ENCODE data around the gene PUDP. TPM values are rescaled to one million over a fixed set of nuclear protein-coding genes. Genes with fewer than 3 reads are reported as not detected.
"Not testable (repeated sequence)": the region's sequence is repeated elsewhere in the genome, so short reads cannot be mapped to it uniquely, and the experiment has no call there.

PUDP gene
- total and polyA plus RNA-seq, 12 donors: 4.3 to 29.3 (median 14.5) TPM

DNA sequence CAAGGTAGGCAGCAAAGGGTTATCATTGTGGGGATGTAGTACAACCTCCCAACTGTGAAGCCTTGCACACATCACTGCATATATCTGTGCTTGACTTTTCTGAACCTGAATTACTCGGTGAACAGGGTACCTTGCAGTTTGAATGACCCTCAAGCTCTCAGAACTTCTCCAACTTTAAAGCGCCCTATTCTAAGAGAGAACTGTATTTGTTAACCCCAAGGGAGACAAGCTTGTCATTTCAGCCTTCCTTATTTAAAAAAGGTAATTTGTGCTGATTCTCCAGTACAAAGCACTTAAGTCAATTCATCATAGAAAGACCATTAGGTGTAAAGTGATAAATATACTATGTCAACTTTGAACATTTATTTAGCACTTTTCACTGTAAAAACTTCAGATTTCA, 122.5 kb downstream of the PUDP start:
- Histone ChIP-seq H3K4me1 (replicated peaks in 1 of 2) (no peaks in the 10 kb centered on the region), H3K27ac (no peak overlapping the region), H3K9me3 (replicated peaks in 1 of 3) (no peaks in the 10 kb centered on the region), H3K36me3 (replicated peaks in 1 of 2) (no peaks in the 10 kb centered on the region), H3K4me3 (no peak overlapping the region), H3K27me3 (no peaks in the 10 kb centered on the region)
- no peak for DNase-seq
- 86 to 96% (median 93%) methylated on average over 1 to 2 of the region's 2 CpGs for WGBS, 4 donors
- intact Hi-C loops (cut with DNase I): no loop called here
- TF ChIP-seq, protein P1, sequence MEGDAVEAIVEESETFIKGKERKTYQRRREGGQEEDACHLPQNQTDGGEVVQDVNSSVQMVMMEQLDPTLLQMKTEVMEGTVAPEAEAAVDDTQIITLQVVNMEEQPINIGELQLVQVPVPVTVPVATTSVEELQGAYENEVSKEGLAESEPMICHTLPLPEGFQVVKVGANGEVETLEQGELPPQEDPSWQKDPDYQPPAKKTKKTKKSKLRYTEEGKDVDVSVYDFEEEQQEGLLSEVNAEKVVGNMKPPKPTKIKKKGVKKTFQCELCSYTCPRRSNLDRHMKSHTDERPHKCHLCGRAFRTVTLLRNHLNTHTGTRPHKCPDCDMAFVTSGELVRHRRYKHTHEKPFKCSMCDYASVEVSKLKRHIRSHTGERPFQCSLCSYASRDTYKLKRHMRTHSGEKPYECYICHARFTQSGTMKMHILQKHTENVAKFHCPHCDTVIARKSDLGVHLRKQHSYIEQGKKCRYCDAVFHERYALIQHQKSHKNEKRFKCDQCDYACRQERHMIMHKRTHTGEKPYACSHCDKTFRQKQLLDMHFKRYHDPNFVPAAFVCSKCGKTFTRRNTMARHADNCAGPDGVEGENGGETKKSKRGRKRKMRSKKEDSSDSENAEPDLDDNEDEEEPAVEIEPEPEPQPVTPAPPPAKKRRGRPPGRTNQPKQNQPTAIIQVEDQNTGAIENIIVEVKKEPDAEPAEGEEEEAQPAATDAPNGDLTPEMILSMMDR (IDR thresholded peaks at IDR 0.05): no peak
- TF ChIP-seq POLR2A (IDR thresholded peaks at IDR 0.05): no peak

DNA sequence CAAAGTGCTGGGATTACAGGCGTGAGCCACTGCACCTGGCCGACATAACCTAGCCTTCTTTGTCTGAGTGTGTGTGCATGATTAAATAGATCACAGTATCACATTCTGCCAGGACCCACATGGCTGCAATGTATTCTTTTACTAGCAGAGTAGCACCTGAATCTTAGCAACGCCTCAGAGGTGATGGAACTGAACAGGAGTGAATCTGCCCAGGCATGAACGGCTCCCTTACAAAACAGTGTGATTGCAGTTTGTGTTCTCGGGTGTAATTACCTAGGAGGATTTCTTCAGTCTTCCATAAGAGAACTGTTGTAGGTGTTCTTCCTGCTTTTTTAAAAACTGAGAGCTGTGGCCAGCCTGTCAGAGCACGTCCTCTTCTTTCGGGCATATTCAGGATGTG, 123.1 kb downstream of the PUDP start:
- no peak overlapping the region for H3K27ac ChIP-seq
- no peak for DNase-seq
- no peaks in the 10 kb centered on the region for H3K4me1 ChIP-seq (replicated peaks in 1 of 2)
- intact Hi-C loops (cut with DNase I): no loop called here
- no peak for TF ChIP-seq POLR2A (IDR thresholded peaks at IDR 0.05)
- TF ChIP-seq, protein P1 (IDR thresholded peaks at IDR 0.05): no peak
- no peak overlapping the region for H3K4me3 ChIP-seq
- no peaks in the 10 kb centered on the region for H3K27me3 ChIP-seq
- H3K9me3 ChIP-seq (replicated peaks in 1 of 3): no peaks in the 10 kb centered on the region
- WGBS, 4 donors: 86 to 96% (median 93%) methylated on average over 4 to 7 of the region's 7 CpGs
- no peaks in the 10 kb centered on the region for H3K36me3 ChIP-seq (replicated peaks in 1 of 2)

DNA sequence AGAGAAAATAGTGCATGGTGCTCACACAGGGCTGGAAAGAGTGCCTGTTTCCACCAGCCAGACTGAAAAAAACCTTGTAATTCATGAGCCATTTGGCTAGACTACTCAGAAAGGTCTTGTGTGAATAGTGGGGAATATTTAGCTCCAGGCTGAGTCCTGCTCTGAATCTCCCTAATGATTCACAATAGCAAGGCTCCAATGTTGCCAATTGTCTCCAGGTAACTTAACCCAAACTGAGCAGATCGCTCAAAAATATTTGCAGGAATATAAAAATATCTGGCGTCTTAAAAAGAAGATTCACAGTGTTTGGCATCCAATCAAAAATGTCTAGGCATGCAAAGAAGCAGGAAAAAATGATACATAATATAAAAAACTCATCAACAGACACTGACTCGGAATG, 125.0 kb downstream of the PUDP start:
- H3K27me3 ChIP-seq; intact Hi-C loops (cut with DNase I); H3K9me3 ChIP-seq (replicated peaks in 1 of 3); DNase-seq; H3K4me1 ChIP-seq (replicated peaks in 1 of 2); H3K27ac ChIP-seq; H3K4me3 ChIP-seq; H3K36me3 ChIP-seq (replicated peaks in 1 of 2): not testable (repeated sequence)
- WGBS, 4 donors: 80 to 88% (median 84%) methylated on average over 3 of the region's 3 CpGs

DNA sequence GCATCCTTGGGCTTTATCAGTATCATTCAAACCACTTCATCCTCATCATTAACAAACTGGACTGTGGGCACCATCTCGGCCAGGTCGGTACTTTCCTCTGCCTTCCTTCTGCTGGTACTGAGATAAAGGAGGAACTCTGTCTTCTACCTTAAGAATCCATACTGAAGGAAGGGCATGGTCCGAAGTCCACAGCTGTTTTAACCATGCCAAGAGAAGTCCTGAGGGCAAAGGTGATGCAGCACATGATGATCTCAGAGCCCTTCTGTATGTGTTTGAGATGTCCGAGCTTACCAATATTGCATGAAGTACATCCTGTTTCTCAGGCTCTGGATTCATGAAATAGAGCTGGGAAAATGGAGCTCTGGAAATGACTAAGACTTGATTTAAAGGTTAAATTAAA, 126.0 kb downstream of the PUDP start:
- no peak for DNase-seq
- Histone ChIP-seq H3K4me3 (no peak overlapping the region), H3K27ac (no peak overlapping the region), H3K27me3 (no peaks in the 10 kb centered on the region), H3K36me3 (replicated peaks in 1 of 2) (no peaks in the 10 kb centered on the region), H3K9me3 (replicated peaks in 1 of 3) (no peaks in the 10 kb centered on the region), H3K4me1 (replicated peaks in 1 of 2) (no peaks in the 10 kb centered on the region)
- 92 to 100% (median 94%) methylated on average over 2 to 4 of the region's 4 CpGs for WGBS, 4 donors
- intact Hi-C loops (cut with DNase I): no loop called here
- TF ChIP-seq, protein P1 (IDR thresholded peaks at IDR 0.05): no peak
- TF ChIP-seq POLR2A (IDR thresholded peaks at IDR 0.05): no peak

DNA sequence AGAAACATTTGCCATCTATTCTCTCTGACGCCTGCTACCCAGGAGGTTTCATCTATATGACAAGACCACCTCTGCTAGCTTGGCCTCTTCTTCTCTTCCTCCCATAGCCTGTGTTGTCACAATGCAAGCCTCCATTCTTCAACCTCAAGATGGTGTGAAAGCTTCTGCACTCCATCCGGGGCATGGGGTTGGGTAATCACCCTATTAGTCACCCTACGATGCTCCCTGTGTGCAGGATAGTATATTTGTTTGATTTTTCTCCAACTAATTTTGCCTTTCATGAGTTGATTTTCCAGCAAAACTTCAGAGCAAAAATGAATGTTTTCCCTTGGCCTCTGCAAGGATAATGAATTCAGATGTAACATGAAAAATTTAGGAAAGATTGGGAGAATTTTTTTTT, 128.4 kb downstream of the PUDP start:
- WGBS, 4 donors: 62 to 79% (median 76%) methylated on average over 3 of the region's 3 CpGs
- no peaks in the 10 kb centered on the region for H3K36me3 ChIP-seq (replicated peaks in 1 of 2)

DNA sequence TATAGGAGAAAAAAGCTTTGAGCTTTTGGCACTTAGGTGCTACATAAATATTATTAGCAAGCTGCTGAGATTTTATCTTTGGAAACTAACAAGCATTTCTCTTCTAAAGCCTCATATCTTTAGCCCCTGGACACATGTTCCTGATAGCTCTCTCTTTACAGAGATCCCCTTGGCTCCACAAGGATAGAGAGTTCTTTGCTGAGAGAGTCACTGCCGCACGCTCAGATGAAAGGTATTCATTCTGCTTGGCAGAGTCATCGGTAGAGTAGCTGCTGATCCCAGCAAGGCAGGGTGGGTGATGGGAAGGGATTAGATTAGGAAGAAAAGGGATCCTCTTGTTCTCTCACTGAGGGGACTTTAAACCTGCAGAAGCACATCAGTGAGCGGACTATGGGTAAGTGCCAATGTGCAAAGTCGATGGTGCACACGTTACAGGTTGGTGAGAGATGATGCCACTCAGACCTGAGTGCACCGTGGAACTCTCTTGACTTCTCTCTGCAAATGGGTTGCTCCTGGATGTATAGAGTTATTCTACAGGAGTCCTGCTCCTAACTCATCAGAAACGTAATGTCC, 135.6 kb downstream of the PUDP start:
- H3K27me3 ChIP-seq; H3K9me3 ChIP-seq (replicated peaks in 1 of 3); intact Hi-C loops (cut with DNase I); H3K4me1 ChIP-seq (replicated peaks in 1 of 2); H3K36me3 ChIP-seq (replicated peaks in 1 of 2); DNase-seq; H3K4me3 ChIP-seq; H3K27ac ChIP-seq: not testable (repeated sequence)
- WGBS, 4 donors: 86 to 88% (median 86%) methylated on average over 5 to 8 of the region's 8 CpGs

More for the DNA sequence above, 128.4 kb downstream of the PUDP start:
- Histone ChIP-seq H3K27me3 (no peaks in the 10 kb centered on the region), H3K4me1 (replicated peaks in 1 of 2) (no peaks in the 10 kb centered on the region), H3K4me3 (no peak overlapping the region), H3K9me3 (replicated peaks in 1 of 3) (no peaks in the 10 kb centered on the region), H3K27ac (no peak overlapping the region)
- intact Hi-C loops (cut with DNase I): no loop called here
- no peak for DNase-seq
- TF ChIP-seq, protein P1 (IDR thresholded peaks at IDR 0.05): no peak
- TF ChIP-seq POLR2A (IDR thresholded peaks at IDR 0.05): no peak

DNA sequence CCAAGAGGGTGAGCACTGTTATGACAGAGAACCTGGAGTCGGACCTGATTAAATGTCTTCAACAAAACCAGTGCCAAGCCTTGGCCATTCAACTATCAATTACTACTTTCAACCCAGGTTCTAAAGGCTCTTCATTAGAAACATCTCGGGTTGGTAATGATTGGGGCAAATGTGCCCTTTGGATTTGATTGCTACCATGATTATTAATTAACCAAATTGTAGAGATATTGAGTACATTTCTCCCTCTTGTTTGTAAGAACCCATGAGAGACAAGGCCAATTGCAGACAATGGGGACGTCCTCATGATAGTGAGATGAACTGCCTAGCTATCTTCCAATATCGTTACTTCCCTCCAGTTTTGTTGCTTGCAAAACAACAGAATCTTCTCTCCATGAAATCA, 137.1 kb downstream of the PUDP start:
- WGBS, 4 donors: 89 to 92% (median 90%) methylated on average over 3 to 4 of the region's 4 CpGs
- H3K27me3 ChIP-seq; H3K27ac ChIP-seq; DNase-seq; intact Hi-C loops (cut with DNase I); H3K9me3 ChIP-seq (replicated peaks in 1 of 3); H3K36me3 ChIP-seq (replicated peaks in 1 of 2); H3K4me3 ChIP-seq; H3K4me1 ChIP-seq (replicated peaks in 1 of 2): not testable (repeated sequence)

DNA sequence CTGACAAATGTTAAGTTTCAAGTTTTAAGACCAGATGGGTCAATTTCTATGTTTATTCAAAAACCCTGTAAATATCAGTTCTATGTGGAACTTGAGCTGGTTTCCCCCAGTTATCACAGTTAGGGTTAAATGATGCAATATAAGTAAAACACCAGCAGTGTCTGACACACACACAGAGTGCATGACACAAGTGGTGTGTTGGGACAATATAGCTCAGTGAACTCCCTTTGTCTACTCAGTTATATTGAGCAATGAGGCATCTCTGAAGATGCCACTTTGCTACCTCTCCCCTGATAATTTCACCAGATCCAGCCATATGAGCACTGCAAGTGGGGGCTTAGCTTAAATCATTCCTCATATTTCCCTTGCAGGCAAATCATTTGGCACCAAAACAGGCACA, 140.6 kb downstream of the PUDP start:
- H3K27ac ChIP-seq; H3K9me3 ChIP-seq (replicated peaks in 1 of 3); H3K36me3 ChIP-seq (replicated peaks in 1 of 2); intact Hi-C loops (cut with DNase I); H3K4me3 ChIP-seq; H3K4me1 ChIP-seq (replicated peaks in 1 of 2); H3K27me3 ChIP-seq; DNase-seq: not testable (repeated sequence)

All from adrenal gland (tissue), 12 donors.